Mucosa of descending colon (tissue), 3 donors: ENCODE data around the gene ZNF689. TPM values are rescaled to one million over a fixed set of nuclear protein-coding genes. Genes with fewer than 3 reads are reported as not detected.

Experiments used
- ATAC-seq: fragments of 200-7000 bp; cut with Tn5 transposase; one replicate; pipeline ENCODE4 v1.9.1; 2020; ENCODE audit warnings: mild to moderate bottlenecking, moderate library complexity
- DNase-seq, 3 donors: peaks; one replicate each; pipeline ENCODE4 v3.0.0-alpha.2; 2020
- H3K36me3 ChIP-seq: fragments of 200-600 bp; one replicate; pipeline ENCODE4 v1.8.0; 2021; ENCODE audit warnings: low read depth, mild to moderate bottlenecking
- H3K4me1 ChIP-seq: fragments of 200-600 bp; one replicate; pipeline ENCODE4 v1.8.0; 2021; ENCODE audit warnings: low read depth, mild to moderate bottlenecking
- H3K4me3 ChIP-seq: fragments of 200-600 bp; one replicate; pipeline ENCODE4 v1.8.0; 2021; ENCODE audit warnings: mild to moderate bottlenecking
- H3K9me3 ChIP-seq: fragments of 200-600 bp; one replicate; pipeline ENCODE4 v1.8.0; 2021; ENCODE audit warnings: mild to moderate bottlenecking
- CTCF ChIP-seq: fragments of 200-600 bp; IDR thresholded peaks from one replicate; pipeline ENCODE4 v1.8.0; 2022; ENCODE audit warnings: antibody characterized with exemption, mild to moderate bottlenecking
- intact Hi-C, 2 donors: fragments of 100-400 bp; cut with DNase I in 1 of 2; cut with micrococcal nuclease in 1 of 2; formaldehyde crosslinking; loops; one replicate each; pipeline versions ENCODE4 v1.11.0 to v1.11.1; 2022; cut with DNase I, micrococcal nuclease
- total RNA-seq, 3 donors: library from RNA; stranded (reverse); fragmentation: NEBNext Ultra II Directional in 2 of 3; extraction: Animal tissue kit (Norgen Biotek cat#: 25700) in 2 of 3; gene quantifications; one replicate each; pipeline versions ENCODE4 v1.2.1 to v1.2.4, GENCODE V29; 2021 to 2023
- donor health status: DM: no; HTN: no; CAD: no; lungs with moderate emphysema.
- donor health status: DM: no; HTN: no; CAD: no.
- donor health status: DM: no; HTN: yes; CAD: no.

ZNF689 gene
- total RNA-seq, 3 donors from 2014 or later = 7.6 to 10.7 (median 10.5) TPM

GRCh38 chr16:30574678-30575077 lies 35.5 kb downstream of the ZNF689 start:
- Histone ChIP-seq H3K4me3 (no peak overlapping the region), H3K9me3 (no peaks in the 10 kb centered on the region), H3K36me3 (peaks cover 5% of the 10 kb centered on the region), H3K4me1 (peaks cover 21% of the 10 kb centered on the region)
- no peak for ATAC-seq
- DNase-seq = no peak
- no peak for TF ChIP-seq CTCF
- intact Hi-C loops = loop anchor here in 1 of 2 donors (10.0 kb wide), 1 partner anchor 60 kb away; no protein-coding TSS in a partner anchor

- H3K4me3 ChIP-seq = peak within 1 kb of the TSS; percentile 50
- no peak for TF ChIP-seq CTCF
- ATAC-seq = peak; percentile 86
- intact Hi-C loops = loop anchor here in 1 of 2 donors (10.0 kb wide), 1 partner anchor 63 kb away; no protein-coding TSS in a partner anchor
- peaks cover 33% of the 10 kb centered on the region for H3K4me1 ChIP-seq
- no peaks in the 10 kb centered on the region for H3K9me3 ChIP-seq
- H3K36me3 ChIP-seq = no peaks in the 10 kb centered on the region
- DNase-seq = peak; percentile 93 to 96 (median 95)
These were observed 38.5 kb downstream of the ZNF689 start, which contains the start of gene ZNF688 for GRCh38 chr16:30571445-30572322. Gene ZNF688, minus strand, starts transcription at chr16:30571714. Its CDS starts 85 bp downstream, at chr16:30571629.

GRCh38 chr16:30570636-30571444 lies 39.3 kb downstream of the ZNF689 start:
- no peak for TF ChIP-seq CTCF
- DNase-seq (peak; percentile 47 to 63 (median 57)), ATAC-seq (peak; percentile 6)
- Histone ChIP-seq H3K4me1 (peaks cover 33% of the 10 kb centered on the region), H3K9me3 (no peaks in the 10 kb centered on the region), H3K36me3 (no peaks in the 10 kb centered on the region), H3K4me3 (peak overlapping the region; percentile 50)
- intact Hi-C loops = loop anchor here in 1 of 2 donors (10.0 kb wide), 1 partner anchor 64 kb away; no protein-coding TSS in a partner anchor

- H3K36me3 ChIP-seq = no peaks in the 10 kb centered on the region
- ATAC-seq (no peak), DNase-seq (no peak)
- H3K4me3 ChIP-seq = no peak overlapping the region
- TF ChIP-seq CTCF = no peak
- no peaks in the 10 kb centered on the region for H3K9me3 ChIP-seq
- intact Hi-C loops = loop anchor here in 1 of 2 donors (10.0 kb wide), 1 partner anchor 65 kb away; no protein-coding TSS in a partner anchor
- H3K4me1 ChIP-seq = peaks cover 29% of the 10 kb centered on the region
These were observed 40.2 kb downstream of the ZNF689 start for GRCh38 chr16:30569746-30570635.

- Histone ChIP-seq H3K9me3 (no peaks in the 10 kb centered on the region), H3K36me3 (no peaks in the 10 kb centered on the region), H3K4me1 (peaks cover 27% of the 10 kb centered on the region), H3K4me3 (no peak overlapping the region)
- ATAC-seq = no peak
- no peak for TF ChIP-seq CTCF
- intact Hi-C loops = no loop called here
- DNase-seq = no peak
These were observed 40.9 kb downstream of the ZNF689 start for GRCh38 chr16:30569281-30569680.
